GM11168 (cell line): ENCODE results near the gene CPVL.
"Not testable (repeated sequence)": the region's sequence is repeated elsewhere in the genome, so short reads cannot be mapped to it uniquely, and the experiment has no call there.

Experiments used
- in situ Hi-C: fragments of 300-500 bp; cut with MboI; formaldehyde crosslinking; loops from one replicate; pipeline ENCODE4 v1.12.0; 2022; ENCODE audit warnings: low sequenced_read_pairs; ENCODE audit not compliant: unreplicated experiment

CPVL gene

GRCh38 chr7:29099896-29100847 lies 46.2 kb downstream of the CPVL start:
- in situ Hi-C loops, result loop anchor here (10.0 kb wide), 1 partner anchor 175 kb away; no protein-coding TSS in a partner anchor

GRCh38 chr7:29096446-29096730 lies 49.9 kb downstream of the CPVL start:
- in situ Hi-C loops, result no loop called here

DNA sequence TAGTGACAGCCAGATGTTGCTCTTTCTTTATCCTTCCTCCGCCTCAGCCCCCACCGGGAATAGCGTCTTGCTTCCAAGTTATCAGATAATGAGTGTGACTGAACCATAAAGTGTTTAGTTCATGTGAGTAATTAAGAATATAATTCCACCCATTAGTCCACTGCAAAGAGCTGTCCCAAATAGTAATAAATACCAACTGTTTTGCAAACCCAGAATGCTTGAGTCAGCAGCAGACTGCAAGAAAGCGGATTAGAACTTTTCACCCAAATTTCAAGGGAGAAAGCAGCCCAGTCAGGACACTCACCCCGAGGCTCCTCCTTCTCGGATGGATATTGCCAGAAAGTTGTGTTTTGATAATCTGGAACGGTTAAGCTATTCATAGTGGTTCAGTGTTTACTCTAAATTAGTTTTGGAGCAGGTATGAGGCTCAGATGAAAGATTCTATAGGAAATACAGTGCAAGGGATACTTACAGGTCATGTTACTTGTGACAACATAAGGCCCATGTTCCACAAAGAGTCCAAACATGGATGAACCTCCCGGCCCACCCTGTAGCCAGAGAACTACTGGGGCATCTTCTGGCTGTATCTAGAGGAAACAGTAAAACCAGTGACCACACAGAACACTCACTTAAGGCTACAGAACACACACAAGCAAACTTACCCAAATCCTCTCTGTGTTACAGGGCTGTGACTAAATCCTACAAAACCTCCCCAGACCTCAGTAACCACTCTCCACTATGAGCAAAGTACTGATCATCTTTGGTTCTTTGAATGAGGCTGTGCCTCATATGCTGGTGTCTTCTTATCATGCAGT lies 50.5 kb downstream of the CPVL start:
- in situ Hi-C loops, result no loop called here

DNA sequence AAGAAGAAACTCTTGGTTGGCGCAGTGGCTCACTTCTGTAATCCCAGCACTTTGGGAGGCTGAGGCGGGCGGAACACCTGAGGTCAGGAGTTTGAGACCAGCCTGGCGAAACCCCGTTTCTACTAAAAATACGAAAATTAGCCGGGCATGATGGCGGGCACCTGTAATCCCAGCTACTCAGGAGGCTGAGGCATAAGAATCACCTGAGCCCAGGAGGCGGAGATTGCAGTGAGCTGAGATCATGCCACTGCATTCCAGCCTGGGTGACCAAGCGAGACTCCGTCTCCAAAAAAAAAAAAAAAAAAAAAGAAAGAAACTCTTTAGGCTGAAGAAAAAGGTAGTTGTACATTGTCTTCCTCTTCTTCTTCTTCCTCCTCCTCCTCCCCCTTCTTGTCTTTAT lies 53.2 kb downstream of the CPVL start:
- in situ Hi-C loops, result not testable (repeated sequence)

- in situ Hi-C loops, result no loop called here
These were observed 54.6 kb downstream of the CPVL start for GRCh38 chr7:29091715-29092114.

- in situ Hi-C loops, result no loop called here
These were observed 55.3 kb downstream of the CPVL start for GRCh38 chr7:29090836-29091601.

GRCh38 chr7:29090151-29090805 lies 56.1 kb downstream of the CPVL start:
- in situ Hi-C loops, result no loop called here

GRCh38 chr7:29087840-29088170 lies 58.5 kb downstream of the CPVL start:
- in situ Hi-C loops, result no loop called here

DNA sequence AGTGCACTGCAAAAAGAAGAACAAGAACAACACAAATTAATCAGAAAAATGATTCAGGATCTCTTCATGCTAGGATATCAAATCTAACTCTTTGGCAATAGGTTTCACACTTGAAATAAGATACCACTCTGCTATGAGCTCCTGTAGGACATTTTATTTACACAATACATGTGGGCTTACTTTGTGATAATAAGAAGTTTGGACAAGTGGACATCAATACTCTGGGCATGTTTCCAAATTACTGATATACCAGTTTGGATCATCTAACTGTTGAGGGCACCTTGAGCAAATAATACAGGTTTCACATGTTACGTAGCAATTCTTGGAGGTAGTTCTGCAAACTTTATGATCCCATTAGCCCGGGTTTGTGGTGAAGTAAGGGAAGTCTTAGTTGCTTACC lies 59.8 kb downstream of the CPVL start:
- in situ Hi-C loops, result no loop called here

- in situ Hi-C loops, result no loop called here
These were observed 61.5 kb downstream of the CPVL start for GRCh38 chr7:29084832-29085231.

DNA sequence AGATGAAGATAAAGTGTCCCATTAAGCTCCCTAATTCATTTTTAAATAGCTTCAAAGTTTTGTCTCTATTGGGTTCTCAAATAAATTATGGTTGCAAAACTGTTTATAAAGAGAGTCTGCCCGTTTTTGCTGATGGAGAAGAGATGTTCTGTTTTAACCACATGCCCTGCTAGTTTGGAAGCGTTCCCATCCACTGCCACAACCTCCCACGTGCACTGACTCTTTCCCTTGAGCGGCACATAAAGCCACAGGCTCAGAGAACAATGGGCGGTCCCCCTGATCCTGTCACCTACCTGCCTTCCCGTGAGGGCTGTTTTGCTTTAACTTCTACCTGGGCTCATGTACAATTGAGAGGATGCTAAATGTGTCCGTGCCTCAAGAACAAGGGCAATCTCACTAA lies 65.5 kb downstream of the CPVL start:
- in situ Hi-C loops, result no loop called here

DNA sequence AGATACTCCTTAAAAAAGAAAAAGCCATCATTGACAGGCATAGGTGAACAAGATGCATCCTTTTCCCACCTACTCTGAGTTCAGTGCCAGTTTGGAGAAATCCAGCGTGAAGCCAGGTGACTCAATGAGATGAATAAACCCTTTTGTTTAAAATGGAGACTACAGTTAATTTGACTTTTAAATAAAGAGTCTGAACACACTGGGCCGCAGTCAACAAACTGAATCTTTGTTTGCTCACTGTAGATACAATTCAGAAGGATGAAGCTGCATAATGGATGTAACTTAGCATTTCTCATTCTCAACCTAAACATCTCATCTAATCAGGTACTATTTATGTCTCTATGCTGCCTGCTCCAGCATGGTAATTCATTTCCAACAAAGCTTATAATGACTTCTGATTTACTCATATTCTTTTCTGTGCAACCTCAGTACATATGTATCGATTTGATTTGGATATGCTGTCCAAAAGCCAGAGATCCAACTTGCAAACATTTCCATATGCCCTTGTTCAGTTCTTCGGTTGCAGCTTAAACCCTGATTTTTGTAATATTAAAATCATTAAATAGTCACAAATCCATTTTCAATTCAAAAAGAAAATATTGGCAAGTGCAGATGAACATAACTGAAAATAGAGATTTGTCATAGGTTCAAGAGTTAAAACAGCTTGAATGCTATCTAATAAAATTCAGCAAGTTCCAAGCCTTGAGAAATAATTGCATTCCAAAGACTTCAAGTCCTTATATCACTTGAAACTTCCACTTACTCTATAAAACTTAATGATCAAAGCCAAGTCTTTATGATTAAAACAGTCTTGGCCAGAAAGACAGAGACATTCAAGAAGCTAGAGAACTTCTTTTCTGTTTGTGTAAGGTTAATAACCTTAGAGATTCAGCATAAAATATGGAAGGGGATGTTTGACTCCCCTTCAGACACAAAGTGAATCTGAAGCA lies 67.8 kb downstream of the CPVL start:
- in situ Hi-C loops, result no loop called here

DNA sequence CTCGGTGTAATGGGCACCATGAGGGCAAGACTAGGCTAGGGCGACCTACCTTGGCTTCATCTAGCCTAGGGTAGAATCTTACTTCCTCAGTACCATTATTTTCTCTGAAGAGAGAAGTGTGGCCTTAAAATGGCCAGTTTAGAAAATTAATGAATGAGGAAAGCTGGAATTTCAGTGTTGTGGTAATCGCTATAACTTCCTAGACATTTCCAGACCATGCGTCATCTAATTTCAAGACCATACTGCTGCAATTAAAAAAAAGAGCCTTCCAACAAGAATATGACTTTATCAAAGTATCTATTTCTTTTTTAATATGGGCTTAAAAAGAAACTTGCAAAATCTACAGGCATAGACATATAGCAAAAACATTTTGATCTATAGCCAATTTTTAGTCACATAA lies 68.5 kb downstream of the CPVL start:
- in situ Hi-C loops, result no loop called here

GRCh38 chr7:29077176-29077575 lies 69.2 kb downstream of the CPVL start:
- in situ Hi-C loops, result no loop called here

DNA sequence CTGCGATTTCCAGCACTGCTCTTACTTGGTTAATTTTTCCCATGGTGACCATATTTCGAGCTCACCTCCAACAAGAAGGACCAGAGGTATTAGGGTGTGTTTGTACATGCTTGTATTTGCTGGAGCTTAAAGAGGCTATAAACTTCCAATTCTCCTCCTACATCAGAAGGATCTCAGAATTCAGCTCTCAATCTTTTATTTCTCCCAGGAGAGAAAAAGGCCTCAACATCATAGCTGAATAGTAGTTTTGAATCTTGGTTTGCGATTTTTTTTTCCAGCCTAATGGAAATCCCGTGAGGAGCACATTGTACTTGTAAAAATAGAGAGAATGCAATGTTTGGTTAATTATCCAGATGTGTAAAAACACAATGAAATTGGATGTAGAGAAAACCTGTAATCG lies 69.7 kb downstream of the CPVL start:
- in situ Hi-C loops, result no loop called here

DNA sequence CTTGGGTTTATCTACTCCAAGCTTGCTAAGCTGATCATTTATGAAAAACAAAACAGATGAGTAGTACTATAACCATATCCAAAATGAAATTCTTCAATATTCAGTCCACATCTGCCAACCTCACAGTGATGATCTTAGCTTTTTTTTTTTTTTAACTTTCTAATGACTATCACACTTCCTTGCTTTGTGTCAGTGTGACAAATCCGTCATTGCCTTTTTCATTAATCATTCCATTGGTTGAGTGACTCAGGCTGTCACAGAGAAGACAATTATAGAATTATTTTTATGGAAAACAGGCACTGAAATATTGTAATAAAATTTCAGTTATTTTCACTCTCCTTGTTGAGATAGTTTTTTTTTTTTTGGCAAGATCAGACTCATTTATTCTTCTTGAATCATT lies 70.7 kb downstream of the CPVL start:
- in situ Hi-C loops, result no loop called here

- in situ Hi-C loops, result no loop called here
These were observed 75.0 kb downstream of the CPVL start for GRCh38 chr7:29071203-29071874.

- in situ Hi-C loops, result no loop called here
These were observed 79.7 kb downstream of the CPVL start for GRCh38 chr7:29066641-29067040.
